Stomach (tissue), 9 donors: ENCODE data around the gene CHST5. TPM values are rescaled to one million over a fixed set of nuclear protein-coding genes. Genes with fewer than 3 reads are reported as not detected.

Source experiments
- DNase-seq, 2 donors: peaks; one replicate each; pipeline versions ENCODE4 v3.0.0 to v3.0.0-alpha.2; 2013 to 2019
- H3K27ac ChIP-seq, 5 donors: fragments of 200-600 bp in 4 of 5; sonication (generic) in 4 of 5; one replicate each; pipeline ENCODE4 v1.5.1; 2013 to 2019; ENCODE audit warnings: mild to moderate bottlenecking in 1 of 5, moderate library complexity in 1 of 5
- H3K27me3 ChIP-seq, 3 donors: fragments of 200-600 bp; sonication (generic); one replicate each; pipeline ENCODE4 v1.5.1; 2017 to 2019; ENCODE audit warnings: mixed run types in 1 of 3
- H3K36me3 ChIP-seq, 4 donors: fragments of 200-600 bp; sonication (generic); 1 replicate in 3 of 4; 2 replicates in 1 of 4; pipeline ENCODE4 v1.5.1; 2016 to 2019
- H3K4me1 ChIP-seq, 4 donors: fragments of 200-600 bp; sonication (generic); one replicate each; pipeline ENCODE4 v1.5.1; 2016 to 2019
- H3K4me3 ChIP-seq, 4 donors: fragments of 200-600 bp; sonication (generic) in 3 of 4; one replicate each; pipeline ENCODE4 v1.5.1; 2016 to 2019; ENCODE audit warnings: mild to moderate bottlenecking in 1 of 4
- H3K9me3 ChIP-seq, 4 donors: fragments of 200-600 bp; sonication (generic); one replicate each; pipeline ENCODE4 v1.5.1; 2016 to 2019
- CTCF ChIP-seq, 7 experiments: fragments of 450-650 bp in 4 of 7; fragments of 200-600 bp in 3 of 7; sonication (generic) in 3 of 7; IDR thresholded peaks; one replicate each; pipeline ENCODE4 v1.5.1; 2016 to 2019; ENCODE audit warnings: antibody characterized with exemption in 7 of 7, control low read depth in 2 of 7, mild to moderate bottlenecking in 1 of 7
- EP300 ChIP-seq: sonication (generic); formaldehyde crosslinking; IDR thresholded peaks from one replicate; pipeline ENCODE4 v1.6.1; 2017; ENCODE audit warnings: antibody characterized with exemption
- POLR2A ChIP-seq, 4 donors: fragments of 450-650 bp; IDR thresholded peaks; one replicate each; pipeline ENCODE4 v1.6.1; 2016; ENCODE audit warnings: antibody characterized with exemption in 4 of 4, control low read depth in 2 of 4, mild to moderate bottlenecking in 1 of 4, moderate library complexity in 1 of 4
- POLR2AphosphoS5 ChIP-seq, 3 donors: sonication (generic); formaldehyde crosslinking; IDR thresholded peaks; one replicate each; pipeline ENCODE4 v1.6.1; 2016; ENCODE audit warnings: antibody characterized with exemption in 3 of 3
- WGBS, 5 donors: extraction: QIAGEN DNeasy Blood & Tissue Kit in 3 of 5; methylation state at CpG; one replicate each; pipeline versions ENCODE4 v1.1.5 to v1.1.7; 2013 to 2018; 5-methylcytosine and 5-hydroxymethylcytosine counted together
- intact Hi-C: fragments of 100-400 bp; cut with DNase I; formaldehyde crosslinking; loops from one replicate; pipeline ENCODE4 v1.15.1; 2023; ENCODE audit warnings: low total_unique reads
- polyA plus RNA-seq, 3 donors: library from polyadenylated mRNA; stranded (reverse); fragments of 200-250 nt; gene quantifications; one replicate each; pipeline ENCODE4 v1.2.3, GENCODE V29; 2013
- total RNA-seq, 5 donors: library from RNA; depleted of rRNA; stranded (reverse); fragments of >200 nt; gene quantifications; one replicate each; pipeline versions ENCODE4 v1.1.0 to v1.2.3, GENCODE V29; 2014 to 2016
- donor health status: healthy with polysubstance abuse.
- donor health status: Bipolar disorder and iron deficiency.
- donor health status: healthy.

CHST5 gene
- total and polyA plus RNA-seq, 8 donors: 0.05 to 23.2 (median 2.3) TPM; not detected in 3

- Histone ChIP-seq H3K27me3 (no peaks in the 10 kb centered on the region), H3K27ac (no peak overlapping the region), H3K36me3 (no peaks in the 10 kb centered on the region), H3K4me3 (no peak overlapping the region), H3K4me1 (no peaks in the 10 kb centered on the region), H3K9me3 (no peaks in the 10 kb centered on the region)
- intact Hi-C loops: no loop called here
- TF ChIP-seq CTCF (IDR thresholded peaks at IDR 0.05) (no peak), EP300 (no peak), POLR2A (IDR thresholded peaks at IDR 0.05) (no peak), POLR2AphosphoS5 (IDR thresholded peaks at IDR 0.05) (no peak)
- WGBS, 5 donors: 77 to 89% (median 86%) methylated on average over 7 to 8 of the region's 8 CpGs
- no peak for DNase-seq
These were observed 3.7 kb downstream of the CHST5 start for GRCh38 chr16:75532142-75532765.

GRCh38 chr16:75529959-75530358 is 5.9 kb downstream of the CHST5 start:
- intact Hi-C loops: no loop called here
- DNase-seq: no peak
- Histone ChIP-seq H3K4me1 (no peaks in the 10 kb centered on the region), H3K9me3 (no peaks in the 10 kb centered on the region), H3K27ac (no peak overlapping the region), H3K36me3 (no peaks in the 10 kb centered on the region), H3K4me3 (no peak overlapping the region), H3K27me3 (no peaks in the 10 kb centered on the region)
- 95 to 98% (median 97%) methylated on average over 23 to 29 of the region's 29 CpGs for WGBS, 5 donors
- TF ChIP-seq POLR2A (IDR thresholded peaks at IDR 0.05) (no peak), CTCF (IDR thresholded peaks at IDR 0.05) (no peak), EP300 (no peak), POLR2AphosphoS5 (IDR thresholded peaks at IDR 0.05) (no peak)

GRCh38 chr16:75529056-75529905 is 6.6 kb downstream of the CHST5 start:
- TF ChIP-seq CTCF (IDR thresholded peaks at IDR 0.05) (no peak), POLR2A (IDR thresholded peaks at IDR 0.05) (no peak), POLR2AphosphoS5 (IDR thresholded peaks at IDR 0.05) (no peak), EP300 (no peak)
- no peaks in the 10 kb centered on the region for H3K4me1 ChIP-seq
- no peaks in the 10 kb centered on the region for H3K36me3 ChIP-seq
- no peak overlapping the region for H3K27ac ChIP-seq
- 91 to 94% (median 93%) methylated on average over 69 to 81 of the region's 81 CpGs for WGBS, 5 donors
- no peak for DNase-seq
- H3K27me3 ChIP-seq: no peaks in the 10 kb centered on the region
- no peaks in the 10 kb centered on the region for H3K9me3 ChIP-seq
- H3K4me3 ChIP-seq: no peak overlapping the region
- intact Hi-C loops: no loop called here

- Histone ChIP-seq H3K4me1 (no peaks in the 10 kb centered on the region), H3K27ac (no peak overlapping the region)
- 38 to 55% (median 44%) methylated on average over 5 of the region's 5 CpGs for WGBS, 5 donors
These were observed 8.0 kb downstream of the CHST5 start for GRCh38 chr16:75527825-75528299.

More at GRCh38 chr16:75527825-75528299, 8.0 kb downstream of the CHST5 start:
- no peaks in the 10 kb centered on the region for H3K9me3 ChIP-seq
- intact Hi-C loops: no loop called here
- peak; percentile 32 to 40 for DNase-seq
- H3K36me3 ChIP-seq: no peaks in the 10 kb centered on the region
- no peaks in the 10 kb centered on the region for H3K27me3 ChIP-seq
- TF ChIP-seq EP300 (no peak), POLR2A (IDR thresholded peaks at IDR 0.05) (no peak), POLR2AphosphoS5 (IDR thresholded peaks at IDR 0.05) (no peak), CTCF (IDR thresholded peaks at IDR 0.05) (no peak)
- no peak overlapping the region for H3K4me3 ChIP-seq
